Endodermal cell (in vitro differentiated cells): ENCODE data around the gene GRB10. TPM values are rescaled to one million over a fixed set of nuclear protein-coding genes. Genes with fewer than 3 reads are reported as not detected.

ENCODE experiments used
- DNase-seq: peaks from one replicate; pipeline ENCODE4 v3.0.0-alpha.2; 2017
- H3K27ac ChIP-seq: 2 replicates; pipeline ENCODE4 v1.5.1; 2013; ENCODE audit warnings: mild to moderate bottlenecking, low read depth, low read length, moderate library complexity
- H3K27me3 ChIP-seq: 2 replicates; pipeline ENCODE4 v1.6.1; 2013; ENCODE audit warnings: mild to moderate bottlenecking, low read length, moderate library complexity; ENCODE audit not compliant: insufficient read depth, control insufficient read depth, poor library complexity, severe bottlenecking
- H3K36me3 ChIP-seq: 2 replicates; pipeline ENCODE4 v1.7.0; 2013; ENCODE audit warnings: mild to moderate bottlenecking, low read length, moderate library complexity; ENCODE audit not compliant: control insufficient read depth, insufficient read depth
- H3K4me1 ChIP-seq: one replicate; pipeline ENCODE4 v1.7.0; 2013; ENCODE audit warnings: low read length; ENCODE audit not compliant: control insufficient read depth, insufficient read depth
- H3K4me3 ChIP-seq: 2 replicates; pipeline ENCODE4 v1.5.1; 2013; ENCODE audit warnings: mild to moderate bottlenecking, low read length, moderate library complexity
- H3K9ac ChIP-seq: 2 replicates; pipeline ENCODE4 v1.6.1; 2013; ENCODE audit warnings: mild to moderate bottlenecking, low read length, moderate library complexity; ENCODE audit not compliant: poor library complexity, severe bottlenecking; ENCODE audit errors: extremely low read depth
- H3K9me3 ChIP-seq: 2 replicates; pipeline ENCODE4 v1.6.1; 2013; ENCODE audit warnings: mild to moderate bottlenecking, low read length, moderate library complexity; ENCODE audit not compliant: control insufficient read depth
- H3K27ac Mint-ChIP-seq: 2 replicates; pipeline ENCODE4 v1.8.0; 2020; ENCODE audit warnings: mixed read lengths
- H3K27me3 Mint-ChIP-seq: 2 replicates; pipeline ENCODE4 v1.8.0; 2021; ENCODE audit warnings: mild to moderate bottlenecking, mixed read lengths; ENCODE audit not compliant: insufficient read depth
- H3K36me3 Mint-ChIP-seq: 2 replicates; pipeline ENCODE4 v1.8.0; 2020; ENCODE audit warnings: low read depth, mixed read lengths
- H3K4me1 Mint-ChIP-seq: 2 replicates; pipeline ENCODE4 v1.8.0; 2020; ENCODE audit warnings: mixed read lengths
- H3K4me3 Mint-ChIP-seq: 2 replicates; pipeline ENCODE4 v1.8.0; 2020; ENCODE audit warnings: mild to moderate bottlenecking, moderate library complexity, mixed read lengths
- H3K9me3 Mint-ChIP-seq: 2 replicates; pipeline ENCODE4 v1.8.0; 2020; ENCODE audit warnings: mild to moderate bottlenecking, mixed read lengths
- WGBS, 2 experiments: methylation state at CpG; one replicate each; pipeline versions ENCODE4 v1.1.5 to v1.1.7; 2013; ENCODE audit warnings: missing lambda C conversion rate in 2 of 2, mixed read lengths in 1 of 2; ENCODE audit not compliant: insufficient coverage in 1 of 2, insufficient read length in 1 of 2; 5-methylcytosine and 5-hydroxymethylcytosine counted together
- total RNA-seq, 2 donors: library from RNA; stranded (reverse); fragmentation: NEBNext Ultra II Directional in 1 of 2; extraction: Animal tissue kit (Norgen Biotek cat#: 25700) in 1 of 2; gene quantifications; 2 replicates in 1 of 2; 3 replicates in 1 of 2; pipeline ENCODE4 v1.2.1, GENCODE V29; 2021
- TF ChIP-seq, protein P1 (sequence below): fragments of 200-600 bp; sonication (generic); conservative IDR thresholded peaks from 2 replicates; pipeline ENCODE4 v1.5.0; 2021; ENCODE audit warnings: antibody characterized with exemption, mild to moderate bottlenecking

Gene GRB10
- total RNA-seq, 2 donors from 2014 or later = 71.9 to 97.5 TPM

DNA sequence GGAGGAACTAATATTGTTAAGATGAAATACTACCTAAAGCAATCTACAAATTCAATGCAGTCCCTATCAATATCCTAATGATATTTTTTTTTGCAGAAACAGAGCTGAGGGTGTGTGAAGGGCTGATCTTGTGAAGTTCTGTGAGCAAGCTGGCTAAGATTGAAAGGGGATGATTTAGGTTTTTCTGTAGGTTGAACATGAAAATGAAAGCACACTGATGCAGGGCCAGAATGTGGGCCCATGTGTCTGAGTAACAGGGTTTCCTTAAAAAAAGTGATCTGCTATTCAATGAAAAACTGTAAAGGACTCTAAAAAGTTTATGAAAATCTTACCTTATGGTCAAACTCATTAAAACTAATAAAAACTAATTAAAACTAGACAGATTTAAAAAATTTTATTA is 47.4 kb downstream of the GRB10 start:
- no peaks in the 10 kb centered on the region for H3K4me1 ChIP-seq
- TF ChIP-seq, protein P1, sequence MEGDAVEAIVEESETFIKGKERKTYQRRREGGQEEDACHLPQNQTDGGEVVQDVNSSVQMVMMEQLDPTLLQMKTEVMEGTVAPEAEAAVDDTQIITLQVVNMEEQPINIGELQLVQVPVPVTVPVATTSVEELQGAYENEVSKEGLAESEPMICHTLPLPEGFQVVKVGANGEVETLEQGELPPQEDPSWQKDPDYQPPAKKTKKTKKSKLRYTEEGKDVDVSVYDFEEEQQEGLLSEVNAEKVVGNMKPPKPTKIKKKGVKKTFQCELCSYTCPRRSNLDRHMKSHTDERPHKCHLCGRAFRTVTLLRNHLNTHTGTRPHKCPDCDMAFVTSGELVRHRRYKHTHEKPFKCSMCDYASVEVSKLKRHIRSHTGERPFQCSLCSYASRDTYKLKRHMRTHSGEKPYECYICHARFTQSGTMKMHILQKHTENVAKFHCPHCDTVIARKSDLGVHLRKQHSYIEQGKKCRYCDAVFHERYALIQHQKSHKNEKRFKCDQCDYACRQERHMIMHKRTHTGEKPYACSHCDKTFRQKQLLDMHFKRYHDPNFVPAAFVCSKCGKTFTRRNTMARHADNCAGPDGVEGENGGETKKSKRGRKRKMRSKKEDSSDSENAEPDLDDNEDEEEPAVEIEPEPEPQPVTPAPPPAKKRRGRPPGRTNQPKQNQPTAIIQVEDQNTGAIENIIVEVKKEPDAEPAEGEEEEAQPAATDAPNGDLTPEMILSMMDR = no peak
- Mint-ChIP-seq H3K4me3 (no peak overlapping the region), H3K9me3 (no peaks in the 10 kb centered on the region), H3K4me1 (peaks cover 11% of the 10 kb centered on the region), H3K36me3 (peaks cover 23% of the 10 kb centered on the region), H3K27me3 (no peaks in the 10 kb centered on the region), H3K27ac (no peak overlapping the region)
- no peaks in the 10 kb centered on the region for H3K27me3 ChIP-seq
- H3K9ac ChIP-seq = no peak overlapping the region
- H3K4me3 ChIP-seq = no peak overlapping the region
- no peak overlapping the region for H3K27ac ChIP-seq
- no peak for DNase-seq
- peaks cover 19% of the 10 kb centered on the region for H3K36me3 ChIP-seq
- no peaks in the 10 kb centered on the region for H3K9me3 ChIP-seq

DNA sequence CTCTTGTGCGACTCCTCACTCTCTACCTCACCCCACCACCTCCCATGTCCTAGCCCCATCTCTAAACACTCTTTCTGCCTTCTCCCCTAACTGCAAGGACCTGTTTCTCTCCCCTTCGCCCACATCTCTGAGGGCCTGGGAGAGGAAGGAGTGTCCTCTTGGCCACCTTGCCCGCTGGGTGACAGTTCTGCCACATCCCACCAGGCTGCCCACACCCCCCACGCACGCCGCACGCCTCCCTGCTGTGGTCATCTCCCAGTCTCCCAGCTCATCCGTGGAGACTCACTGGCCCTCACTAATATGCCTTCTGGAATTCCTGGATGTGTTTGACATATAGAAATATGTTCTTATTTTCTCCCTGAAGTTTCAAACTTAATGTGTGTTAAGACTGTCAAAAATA is 48.5 kb downstream of the GRB10 start:
- Mint-ChIP-seq H3K27me3 (no peaks in the 10 kb centered on the region), H3K4me1 (peaks cover 9% of the 10 kb centered on the region), H3K9me3 (no peaks in the 10 kb centered on the region), H3K36me3 (peaks cover 27% of the 10 kb centered on the region), H3K4me3 (no peak overlapping the region), H3K27ac (no peak overlapping the region)
- TF ChIP-seq, protein P1 = no peak
- no peak for DNase-seq
- no peak overlapping the region for H3K4me3 ChIP-seq
- no peaks in the 10 kb centered on the region for H3K27me3 ChIP-seq
- WGBS, 2 experiments = 92 to 100% methylated on average over 1 to 8 of the region's 8 CpGs
- no peaks in the 10 kb centered on the region for H3K9me3 ChIP-seq
- H3K36me3 ChIP-seq = peaks cover 28% of the 10 kb centered on the region
- H3K4me1 ChIP-seq = no peaks in the 10 kb centered on the region
- no peak overlapping the region for H3K9ac ChIP-seq
- H3K27ac ChIP-seq = no peak overlapping the region

DNA sequence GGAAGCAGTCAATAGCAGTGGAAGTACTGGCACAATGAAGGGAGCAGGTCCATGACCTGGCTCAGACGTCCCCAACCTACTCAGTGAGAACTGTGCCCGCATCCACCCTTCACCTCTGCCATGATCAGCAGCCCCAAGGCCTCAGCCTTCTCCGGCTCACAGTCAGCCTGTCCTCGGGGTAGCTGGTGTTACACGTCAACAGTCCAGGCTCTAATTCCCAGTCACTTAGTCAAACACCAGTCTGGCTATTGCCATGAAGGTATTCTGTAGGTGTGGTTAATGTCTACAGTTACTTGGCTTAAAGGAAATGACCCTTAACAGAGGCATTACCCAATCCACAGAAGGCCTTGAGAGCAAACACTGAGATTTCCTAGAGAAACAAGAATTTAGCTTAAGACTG is 49.1 kb downstream of the GRB10 start:
- Histone ChIP-seq H3K9ac (no peak overlapping the region), H3K4me3 (no peak overlapping the region), H3K27me3 (no peaks in the 10 kb centered on the region), H3K9me3 (no peaks in the 10 kb centered on the region), H3K27ac (no peak overlapping the region), H3K36me3 (peaks cover 34% of the 10 kb centered on the region), H3K4me1 (no peaks in the 10 kb centered on the region)
- peaks cover 9% of the 10 kb centered on the region for H3K4me1 Mint-ChIP-seq
- H3K36me3 Mint-ChIP-seq = peaks cover 29% of the 10 kb centered on the region
- 93 to 100% methylated on average over 2 to 5 of the region's 5 CpGs for WGBS, 2 experiments
- DNase-seq = no peak
- H3K27me3 Mint-ChIP-seq = no peaks in the 10 kb centered on the region
- no peaks in the 10 kb centered on the region for H3K9me3 Mint-ChIP-seq
- peak overlapping the region; percentile 44 for H3K27ac Mint-ChIP-seq
- H3K4me3 Mint-ChIP-seq = no peak overlapping the region
- TF ChIP-seq, protein P1 = no peak
